ENCODE data around the gene RPTOR. TPM values are rescaled to one million over a fixed set of nuclear protein-coding genes. Genes with fewer than 3 reads are reported as not detected.

The RPTOR gene
- total and polyA plus RNA-seq, 2 experiments from 2014 or later, result 6.6 to 16.1 TPM

- no peaks in the 10 kb centered on the region for H3K79me2 ChIP-seq (ENCODE audit: insufficient read depth)
- H3K4me3 ChIP-seq, result 0 out of 2 replicates have a peak overlapping the region, but pooled peaks have one; percentile 23
- peak overlapping the region; percentile 57 for H3K9ac ChIP-seq
- peaks cover 2% of the 10 kb centered on the region; the same call in 1 of the 2 replicates for H3K36me3 ChIP-seq (ENCODE audit: low read depth)
- H3K4me1 ChIP-seq (ENCODE audit: insufficient read depth), result peaks cover 14% of the 10 kb centered on the region
- peak; percentile 89 for DNase-seq
- peak overlapping the region; percentile 64 for H3K27ac ChIP-seq
- no peaks in the 10 kb centered on the region for H3K27me3 ChIP-seq (replicated peaks; ENCODE audit: insufficient read depth)
- no peaks in the 10 kb centered on the region for H3K9me3 ChIP-seq (ENCODE audit: low read depth)
- 33 to 38% methylated on average over 38 of the region's 38 CpGs for WGBS, 2 experiments (ENCODE audit: low coverage in 1 of 2, low lambda C conversion rate in 2 of 2, missing lambda C conversion rate in 2 of 2)
- no peaks in the 10 kb centered on the region for H4K20me1 ChIP-seq (ENCODE audit: insufficient read depth)
- H3K4me2 ChIP-seq (ENCODE audit: unreplicated experiment), result peak overlapping the region; percentile 52
- no peaks in the 10 kb centered on the region for H3K9me2 ChIP-seq (ENCODE audit: insufficient read depth)
- in situ Hi-C loops (cut with MboI), result no loop called here
- 0 out of 2 replicates have a peak overlapping the region, but pooled peaks have one; percentile 10 for H2AFZ ChIP-seq
- 0 out of 2 replicates have a peak, but pooled peaks cover 5% of the 10 kb centered on the region for H3F3A ChIP-seq (ENCODE audit: insufficient read depth)
- TF ChIP-seq EZH2phosphoT487 (IDR thresholded peaks at IDR 0.05; ENCODE audit: insufficient read depth, low read depth), result no peak
Measured at GRCh38 chr17:80942423-80943345, 398.0 kb downstream of the RPTOR start.

GRCh38 chr17:80943346-80944145 lies 398.9 kb downstream of the RPTOR start:
- Histone ChIP-seq H3K9me3 (ENCODE audit: low read depth) (no peaks in the 10 kb centered on the region), H3K27ac (no peak overlapping the region), H3K27me3 (replicated peaks; ENCODE audit: insufficient read depth) (no peaks in the 10 kb centered on the region), H2AFZ (no peak overlapping the region), H3K9me2 (ENCODE audit: insufficient read depth) (no peaks in the 10 kb centered on the region), H3K79me2 (ENCODE audit: insufficient read depth) (no peaks in the 10 kb centered on the region), H3K36me3 (ENCODE audit: low read depth) (peaks cover 3% of the 10 kb centered on the region; the same call in 1 of the 2 replicates), H3F3A (ENCODE audit: insufficient read depth) (0 out of 2 replicates have a peak, but pooled peaks cover 5% of the 10 kb centered on the region), H3K4me2 (ENCODE audit: unreplicated experiment) (no peak overlapping the region), H4K20me1 (ENCODE audit: insufficient read depth) (no peaks in the 10 kb centered on the region), H3K4me3 (no peak overlapping the region), H3K9ac (no peak overlapping the region), H3K4me1 (ENCODE audit: insufficient read depth) (peaks cover 14% of the 10 kb centered on the region)
- DNase-seq, result no peak
- WGBS, 2 experiments (ENCODE audit: low coverage in 1 of 2, low lambda C conversion rate in 2 of 2, missing lambda C conversion rate in 2 of 2), result 91 to 92% methylated on average over 17 of the region's 17 CpGs
- in situ Hi-C loops (cut with MboI), result no loop called here
- TF ChIP-seq EZH2 (IDR thresholded peaks at IDR 0.05; ENCODE audit: insufficient read depth, poor library complexity, severe bottlenecking), result no peak
- no peak for TF ChIP-seq EZH2phosphoT487 (IDR thresholded peaks at IDR 0.05; ENCODE audit: insufficient read depth, low read depth)

GRCh38 chr17:80944326-80944725 lies 399.7 kb downstream of the RPTOR start:
- in situ Hi-C loops (cut with MboI), result no loop called here
- H3K36me3 ChIP-seq (ENCODE audit: low read depth), result peaks cover 3% of the 10 kb centered on the region; the same call in 1 of the 2 replicates
- H3K9me2 ChIP-seq (ENCODE audit: insufficient read depth), result no peaks in the 10 kb centered on the region
- H3K9me3 ChIP-seq (ENCODE audit: low read depth), result no peaks in the 10 kb centered on the region
- H3K4me3 ChIP-seq, result no peak overlapping the region
- no peak overlapping the region for H3K27ac ChIP-seq
- H3F3A ChIP-seq (ENCODE audit: insufficient read depth), result 0 out of 2 replicates have a peak, but pooled peaks cover 5% of the 10 kb centered on the region
- peaks cover 14% of the 10 kb centered on the region for H3K4me1 ChIP-seq (ENCODE audit: insufficient read depth)
- no peak for DNase-seq
- H3K4me2 ChIP-seq (ENCODE audit: unreplicated experiment), result no peak overlapping the region
- H4K20me1 ChIP-seq (ENCODE audit: insufficient read depth), result no peaks in the 10 kb centered on the region
- TF ChIP-seq EZH2 (IDR thresholded peaks at IDR 0.05; ENCODE audit: insufficient read depth, poor library complexity, severe bottlenecking) (no peak), EZH2phosphoT487 (IDR thresholded peaks at IDR 0.05; ENCODE audit: insufficient read depth, low read depth) (no peak)
- no peak overlapping the region for H3K9ac ChIP-seq
- H3K27me3 ChIP-seq (replicated peaks; ENCODE audit: insufficient read depth), result no peaks in the 10 kb centered on the region
- no peak overlapping the region for H2AFZ ChIP-seq
- 81 to 84% methylated on average over 9 of the region's 9 CpGs for WGBS, 2 experiments (ENCODE audit: low coverage in 1 of 2, low lambda C conversion rate in 2 of 2, missing lambda C conversion rate in 2 of 2)
- H3K79me2 ChIP-seq (ENCODE audit: insufficient read depth), result no peaks in the 10 kb centered on the region

- no peak for DNase-seq
- in situ Hi-C loops (cut with MboI), result no loop called here
- no peak overlapping the region for H3K4me2 ChIP-seq (ENCODE audit: unreplicated experiment)
- H3K4me1 ChIP-seq (ENCODE audit: insufficient read depth), result peaks cover 14% of the 10 kb centered on the region
- H3K79me2 ChIP-seq (ENCODE audit: insufficient read depth), result no peaks in the 10 kb centered on the region
- 0 out of 2 replicates have a peak, but pooled peaks cover 5% of the 10 kb centered on the region for H3F3A ChIP-seq (ENCODE audit: insufficient read depth)
- no peak overlapping the region for H3K9ac ChIP-seq
- H3K9me2 ChIP-seq (ENCODE audit: insufficient read depth), result no peaks in the 10 kb centered on the region
- TF ChIP-seq EZH2phosphoT487 (IDR thresholded peaks at IDR 0.05; ENCODE audit: insufficient read depth, low read depth) (no peak), EZH2 (IDR thresholded peaks at IDR 0.05; ENCODE audit: insufficient read depth, poor library complexity, severe bottlenecking) (no peak)
- H2AFZ ChIP-seq, result no peak overlapping the region
- H3K9me3 ChIP-seq (ENCODE audit: low read depth), result no peaks in the 10 kb centered on the region
- H3K36me3 ChIP-seq (ENCODE audit: low read depth), result peaks cover 3% of the 10 kb centered on the region; the same call in 1 of the 2 replicates
- no peaks in the 10 kb centered on the region for H4K20me1 ChIP-seq (ENCODE audit: insufficient read depth)
- no peak overlapping the region for H3K4me3 ChIP-seq
- no peak overlapping the region for H3K27ac ChIP-seq
- WGBS, 2 experiments (ENCODE audit: low coverage in 1 of 2, low lambda C conversion rate in 2 of 2, missing lambda C conversion rate in 2 of 2), result 97% methylated on average over 17 of the region's 17 CpGs
- no peaks in the 10 kb centered on the region for H3K27me3 ChIP-seq (replicated peaks; ENCODE audit: insufficient read depth)
Measured at GRCh38 chr17:80945736-80946135, 401.1 kb downstream of the RPTOR start.
